WTC11 (cell line): Measurements from ENCODE around the gene PREB.

Experiments used
- ATF2 ChIP-seq: sonication (generic); formaldehyde crosslinking; IDR thresholded peaks from 2 replicates; pipeline ENCODE4 v1.8.1; 2022; ENCODE audit warnings: low read depth, missing genetic modification reagents, borderline replicate concordance
- ATF3 ChIP-seq: sonication (generic); formaldehyde crosslinking; conservative IDR thresholded peaks from 2 replicates; pipeline ENCODE4 v1.8.1; 2022; ENCODE audit warnings: mild to moderate bottlenecking, missing genetic modification reagents
- CBFB ChIP-seq: sonication (generic); formaldehyde crosslinking; IDR thresholded peaks from 2 replicates; pipeline ENCODE4 v1.8.1; 2022; ENCODE audit warnings: mild to moderate bottlenecking, low read depth, missing genetic modification reagents
- CTCF ChIP-seq: fragments of 200-600 bp; IDR thresholded peaks from 2 replicates; pipeline ENCODE4 v1.8.0; 2022; ENCODE audit warnings: antibody characterized with exemption
- ESRRA ChIP-seq: sonication (generic); formaldehyde crosslinking; IDR thresholded peaks from 2 replicates; pipeline ENCODE4 v1.8.1; 2022; ENCODE audit warnings: mild to moderate bottlenecking, missing genetic modification reagents, borderline replicate concordance
- FOXJ3 ChIP-seq: sonication (generic); formaldehyde crosslinking; IDR thresholded peaks from 2 replicates; pipeline ENCODE4 v1.9.0; 2021; ENCODE audit warnings: missing genetic modification reagents, mild to moderate bottlenecking, borderline replicate concordance
- GABPB1 ChIP-seq: sonication (generic); formaldehyde crosslinking; IDR thresholded peaks from 2 replicates; pipeline ENCODE4 v1.8.1; 2023; ENCODE audit warnings: mild to moderate bottlenecking, missing genetic modification reagents
- JUN ChIP-seq: sonication (generic); formaldehyde crosslinking; IDR thresholded peaks from 2 replicates; pipeline ENCODE4 v1.8.0; 2023; ENCODE audit warnings: mild to moderate bottlenecking, missing genetic modification reagents
- NR1H2 ChIP-seq: sonication (generic); formaldehyde crosslinking; IDR thresholded peaks from 2 replicates; pipeline ENCODE4 v1.9.0; 2021; ENCODE audit warnings: mild to moderate bottlenecking, moderate library complexity, missing genetic modification reagents
- SP1 ChIP-seq: sonication (generic); formaldehyde crosslinking; conservative IDR thresholded peaks from 2 replicates; pipeline ENCODE4 v1.8.1; 2022; ENCODE audit warnings: missing genetic modification reagents
- TCF7 ChIP-seq: sonication (generic); formaldehyde crosslinking; IDR thresholded peaks from 2 replicates; pipeline ENCODE4 v1.8.0; 2022; ENCODE audit warnings: mild to moderate bottlenecking, low read depth, missing genetic modification reagents, moderate library complexity
- USF2 ChIP-seq: sonication (generic); formaldehyde crosslinking; IDR thresholded peaks from 2 replicates; pipeline ENCODE4 v1.8.1; 2023; ENCODE audit warnings: mild to moderate bottlenecking, missing genetic modification reagents, moderate library complexity
- ZSCAN18 ChIP-seq: fragments of 250-450 bp; sonication (Bioruptor Pico); IDR thresholded peaks from 2 replicates; pipeline ENCODE4 v2.1.2; 2022; ENCODE audit warnings: mild to moderate bottlenecking, moderate library complexity

- TF ChIP-seq JUN: no peak
- TF ChIP-seq ZSCAN18 (CRISPR knock-in tag): no peak
- no peak for TF ChIP-seq ESRRA (CRISPR knock-in tag)
- no peak for TF ChIP-seq ATF2 (CRISPR knock-in tag)
- no peak for TF ChIP-seq FOXJ3 (CRISPR knock-in tag)
- no peak for TF ChIP-seq CTCF
- no peak for TF ChIP-seq TCF7 (CRISPR knock-in tag)
- no peak for TF ChIP-seq SP1 (CRISPR knock-in tag)
- no peak for TF ChIP-seq CBFB (CRISPR knock-in tag)
- TF ChIP-seq ATF3 (CRISPR knock-in tag): no peak
- no peak for TF ChIP-seq GABPB1 (CRISPR knock-in tag)
- TF ChIP-seq NR1H2 (CRISPR knock-in tag): no peak
- no peak for TF ChIP-seq USF2
Measured at GRCh38 chr2:27084297-27085061, 50.0 kb downstream of the PREB start.
